K562 (cell line): Measurements from ENCODE around the gene KCNK3. TPM values are rescaled to one million over a fixed set of nuclear protein-coding genes. Genes with fewer than 3 reads are reported as not detected.

Experiments
- ARHGAP35 ChIP-seq: fragments of 450-650 bp; IDR thresholded peaks from 2 replicates; pipeline ENCODE4 v1.6.1; 2018; ENCODE audit not compliant: partially characterized antibody
- BHLHE40 ChIP-seq: IDR thresholded peaks from 2 replicates; pipeline ENCODE4 v1.6.1; 2011; ENCODE audit warnings: low read length, improper control_type of control experiment
- CBX1 ChIP-seq: sonication (generic); IDR thresholded peaks from 2 replicates; pipeline ENCODE4 v1.6.1; 2016; ENCODE audit warnings: antibody characterized with exemption, low read depth, mild to moderate bottlenecking
- CEBPZ ChIP-seq: fragments of 150-350 bp; IDR thresholded peaks from 2 replicates; pipeline ENCODE4 v1.6.1; 2014; ENCODE audit warnings: low read depth, mild to moderate bottlenecking, low read length, borderline replicate concordance
- E2F5 ChIP-seq: sonication (generic); formaldehyde crosslinking; IDR thresholded peaks from 2 replicates; pipeline ENCODE4 v1.8.0; 2022; ENCODE audit warnings: mild to moderate bottlenecking, missing genetic modification reagents
- HNRNPLL ChIP-seq: fragments of 200-400 bp; formaldehyde crosslinking; IDR thresholded peaks from 2 replicates; pipeline ENCODE4 v1.6.1; 2017; ENCODE audit warnings: low read length, low read depth, mild to moderate bottlenecking; ENCODE audit not compliant: poor library complexity, severe bottlenecking
- MLLT1 ChIP-seq, 2 experiments: fragments of 450-650 bp; IDR thresholded peaks; 2 replicates each; pipeline ENCODE4 v1.6.1; 2016
- PCBP2 ChIP-seq: fragments of 200-400 bp; formaldehyde crosslinking; IDR thresholded peaks from 2 replicates; pipeline ENCODE4 v1.6.1; 2018; ENCODE audit warnings: low read length, low read depth, mild to moderate bottlenecking, moderate library complexity; ENCODE audit not compliant: poor library complexity, severe bottlenecking
- PTRF ChIP-seq: fragments of 450-650 bp; IDR thresholded peaks from 2 replicates; pipeline ENCODE4 v1.6.1; 2016; ENCODE audit warnings: mild to moderate bottlenecking, missing genetic modification characterization, missing compliant biosample characterization
- RBM22 ChIP-seq: fragments of 200-400 bp; formaldehyde crosslinking; IDR thresholded peaks from 2 replicates; pipeline ENCODE4 v1.6.1; 2018; ENCODE audit warnings: low read length, low read depth; ENCODE audit not compliant: poor library complexity, severe bottlenecking
- RBM34 ChIP-seq: fragments of 200-400 bp; formaldehyde crosslinking; IDR thresholded peaks from 2 replicates; pipeline ENCODE4 v1.6.1; 2018; ENCODE audit warnings: low read length, borderline replicate concordance; ENCODE audit not compliant: insufficient read depth
- SMARCA5 ChIP-seq: fragments of 450-650 bp; IDR thresholded peaks from 2 replicates; pipeline ENCODE4 v1.6.1; 2016
- UBTF ChIP-seq, 2 experiments: IDR thresholded peaks; 2 replicates each; pipeline ENCODE4 v1.6.1; 2012; ENCODE audit warnings: improper control_type of control experiment in 2 of 2, low read depth in 2 of 2, low read length in 2 of 2, borderline replicate concordance in 1 of 2
- ZKSCAN1 ChIP-seq: fragments of 150-350 bp; IDR thresholded peaks from 2 replicates; pipeline ENCODE4 v1.6.1; 2016; ENCODE audit warnings: low read depth, low read length
- ZNF584 ChIP-seq: fragments of 200-800 bp; sonication (Bioruptor generic); IDR thresholded peaks from 2 replicates; pipeline ENCODE4 v1.6.1; 2016; ENCODE audit warnings: low read depth, mild to moderate bottlenecking, missing genetic modification characterization, missing compliant biosample characterization
- ZNF668 ChIP-seq: fragments of 250-450 bp; sonication (Bioruptor Pico); IDR thresholded peaks from 2 replicates; pipeline ENCODE4 v1.8.0; 2022; ENCODE audit warnings: mild to moderate bottlenecking, inconsistent platforms
- ZNF699 ChIP-seq: fragments of 250-450 bp; sonication (Bioruptor Pico); IDR thresholded peaks from 2 replicates; pipeline ENCODE4 v1.8.0; 2021; ENCODE audit warnings: mild to moderate bottlenecking, moderate library complexity; ENCODE audit not compliant: insufficient replicate concordance
- ZNF766 ChIP-seq: fragments of 200-800 bp; sonication (Bioruptor generic); conservative IDR thresholded peaks from 2 replicates; pipeline ENCODE4 v1.6.1; 2016; ENCODE audit warnings: missing genetic modification characterization, missing compliant biosample characterization
- polyA plus RNA-seq, 8 experiments: library from polyadenylated mRNA; depleted of rRNA in 4 of 8; stranded (reverse) in 5 of 8; unstranded in 3 of 8; fragments of >200 nt; fragmentation: Nextera tagmentation in 2 of 8; fragmentation: Illumina TruSeq in 1 of 8; extraction: Ambion mirVana in 2 of 8; extraction: Trizol in 1 of 8; gene quantifications; 2 replicates each; pipeline versions ENCODE4 v1.2.1 to v1.2.3, GENCODE V29; 2011 to 2014; ENCODE audit warnings: inconsistent platforms in 1 of 8, missing spikeins in 1 of 8
- total RNA-seq, 7 experiments: library from RNA; depleted of rRNA in 6 of 7; stranded (reverse); fragments of >200 nt in 6 of 7; fragmentation: Illumina TruSeq in 2 of 7; extraction: Trizol in 2 of 7; gene quantifications; 2 replicates each; pipeline versions ENCODE4 v1.2.1 to v1.2.3, GENCODE V29; 2011 to 2021; ENCODE audit warnings: low replicate concordance in 1 of 7

Gene KCNK3
- total and polyA plus RNA-seq, 9 of the 15 experiments (the other 6 are each of a cell fraction or from before 2014, with no cell fraction given) = 0.01 to 0.20 (median 0.07) TPM; not detected in 5

GRCh38 chr2:26757873-26758789 is 65.6 kb downstream of the KCNK3 start (continued):
- no peak for TF ChIP-seq CEBPZ
- peak; percentile 45 to 51; a peak in 1 of 4 replicates for TF ChIP-seq MLLT1 (IDR thresholded peaks at IDR 0.05)
- TF ChIP-seq BHLHE40 = 0 out of 2 replicates have a peak, but pooled peaks have one; percentile 30
- TF ChIP-seq ZNF584 = peak; percentile 95
- TF ChIP-seq ZKSCAN1 = peak; percentile 88; the same call in 1 of the 2 replicates
- TF ChIP-seq SMARCA5 = peak; percentile 66
- TF ChIP-seq UBTF (IDR thresholded peaks at IDR 0.05; ENCODE audit: borderline replicate concordance in 1 of 2, low read depth in 2 of 2, low read length in 2 of 2) = no peak
- no peak for TF ChIP-seq RBM34
- TF ChIP-seq PTRF (tag) = no peak
- TF ChIP-seq ARHGAP35 = no peak
- TF ChIP-seq ZNF766 = peak; percentile 87
- no peak for TF ChIP-seq CBX1
- no peak for TF ChIP-seq RBM22
- no peak for TF ChIP-seq E2F5 (CRISPR knock-in tag)
- TF ChIP-seq ZNF668 = peak; percentile 3; the same call in 1 of the 2 replicates
- no peak for TF ChIP-seq ZNF699 (CRISPR knock-in tag)
- no peak for TF ChIP-seq PCBP2
- no peak for TF ChIP-seq HNRNPLL
